Natural killer cell treated with Interleukin-12 subunit alpha and Interleukin-12 subunit beta and Interleukin-15 and Interleukin-18, amount 100 ng/mL, for 72 hours (primary cell): ENCODE results near the gene A2ML1. TPM values are rescaled to one million over a fixed set of nuclear protein-coding genes. Genes with fewer than 3 reads are reported as not detected.

Experiments
- ATAC-seq, 2 donors: fragments of 150-1000 bp; cut with Tn5 transposase in 1 of 2; sonication (Bioruptor Pico), chemical (Tn5 transposase) in 1 of 2; 2 replicates each; pipeline ENCODE4 v1.10.0; 2021
- DNase-seq: peaks from one replicate; pipeline ENCODE4 v3.0.0; 2022; ENCODE audit warnings: low spot score
- H3K27ac Mint-ChIP-seq, 2 donors: 1 replicate in 1 of 2; 2 replicates in 1 of 2; pipeline ENCODE4 v1.8.0; 2022; ENCODE audit warnings: mixed read lengths in 2 of 2, mild to moderate bottlenecking in 1 of 2, moderate library complexity in 1 of 2
- H3K27me3 Mint-ChIP-seq, 2 donors: 1 replicate in 1 of 2; 2 replicates in 1 of 2; pipeline ENCODE4 v1.8.0; 2022; ENCODE audit warnings: mixed read lengths in 2 of 2
- H3K36me3 Mint-ChIP-seq: one replicate; pipeline ENCODE4 v1.8.0; 2022; ENCODE audit warnings: mixed read lengths
- H3K4me1 Mint-ChIP-seq, 2 donors: 1 replicate in 1 of 2; 2 replicates in 1 of 2; pipeline ENCODE4 v1.8.0; 2022; ENCODE audit warnings: low read depth in 2 of 2, mixed read lengths in 2 of 2, mild to moderate bottlenecking in 1 of 2
- H3K4me3 Mint-ChIP-seq: one replicate; pipeline ENCODE4 v1.8.0; 2022; ENCODE audit warnings: mixed read lengths
- H3K9me3 Mint-ChIP-seq: 2 replicates; pipeline ENCODE4 v1.8.0; 2022; ENCODE audit warnings: mixed read lengths
- total RNA-seq, 2 donors: library from RNA; stranded (reverse); gene quantifications; one replicate each; pipeline ENCODE4 v1.2.3, GENCODE V29; 2022

A2ML1 gene
- total RNA-seq, 2 donors from 2014 or later: not detected

GRCh38 chr12:8827551-8828256 lies 5.3 kb downstream of the A2ML1 start:
- Mint-ChIP-seq H3K4me1 (no peaks in the 10 kb centered on the region), H3K9me3 (no peaks in the 10 kb centered on the region), H3K27me3 (peaks cover 20 to 50% of the 10 kb centered on the region in 2 donors), H3K36me3 (no peaks in the 10 kb centered on the region), H3K4me3 (no peak overlapping the region), H3K27ac (no peak overlapping the region)
- no peak for ATAC-seq
- no peak for DNase-seq

GRCh38 chr12:8828257-8829124 lies 6.1 kb downstream of the A2ML1 start:
- Mint-ChIP-seq H3K9me3 (no peaks in the 10 kb centered on the region), H3K4me1 (no peaks in the 10 kb centered on the region), H3K27ac (no peak overlapping the region), H3K27me3 (peaks cover 18 to 43% of the 10 kb centered on the region in 2 donors), H3K36me3 (no peaks in the 10 kb centered on the region), H3K4me3 (no peak overlapping the region)
- ATAC-seq (no peak), DNase-seq (no peak)

DNA sequence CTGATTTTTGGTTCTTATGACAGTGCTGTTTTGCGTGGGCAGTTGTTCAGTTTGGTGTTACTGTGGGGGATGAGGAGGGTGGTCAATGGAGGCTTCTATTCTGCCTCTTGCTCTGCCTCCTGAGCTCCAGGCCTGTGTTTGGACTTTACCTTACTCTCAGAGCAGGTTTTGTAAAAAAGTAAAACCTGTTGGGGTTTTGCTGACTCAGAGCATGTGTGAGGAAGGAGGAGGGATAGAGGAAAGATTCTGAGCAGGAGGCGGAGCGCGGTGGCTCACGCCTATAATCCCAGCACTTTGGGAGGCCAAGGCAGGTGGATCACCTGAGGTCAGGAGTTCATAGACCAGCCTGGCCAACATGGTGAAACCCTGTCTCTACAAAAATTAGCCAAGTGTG lies 6.7 kb downstream of the A2ML1 start:
- DNase-seq (no peak), ATAC-seq (no peak)
- Mint-ChIP-seq H3K4me1 (no peaks in the 10 kb centered on the region), H3K27me3 (peaks cover 13 to 36% of the 10 kb centered on the region in 2 donors), H3K36me3 (no peaks in the 10 kb centered on the region), H3K27ac (no peak overlapping the region), H3K4me3 (no peak overlapping the region), H3K9me3 (no peaks in the 10 kb centered on the region)

DNA sequence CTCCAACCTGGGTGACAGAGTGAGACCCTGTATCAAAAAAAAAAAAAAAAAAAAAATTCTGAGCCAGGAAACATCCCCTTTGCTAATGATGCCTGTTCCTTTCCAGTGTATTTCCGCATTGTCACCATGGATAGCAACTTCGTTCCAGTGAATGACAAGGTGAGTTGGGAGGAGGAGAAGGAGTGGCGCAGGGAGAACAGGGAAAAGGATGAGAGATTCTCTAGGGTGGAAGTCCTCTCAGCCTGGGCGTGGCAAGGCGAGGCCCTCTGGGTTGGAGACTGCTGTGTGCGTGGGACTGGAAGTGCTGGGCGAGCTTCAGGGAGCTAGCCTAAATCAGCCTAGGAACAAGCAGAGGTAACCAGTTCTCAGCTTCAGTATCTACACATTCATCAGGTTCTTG lies 7.2 kb downstream of the A2ML1 start:
- Mint-ChIP-seq H3K4me1 (no peaks in the 10 kb centered on the region), H3K9me3 (no peaks in the 10 kb centered on the region), H3K27ac (no peak overlapping the region), H3K36me3 (no peaks in the 10 kb centered on the region), H3K27me3 (peaks cover 12 to 33% of the 10 kb centered on the region in 2 donors), H3K4me3 (no peak overlapping the region)
- DNase-seq (no peak), ATAC-seq (no peak)

DNA sequence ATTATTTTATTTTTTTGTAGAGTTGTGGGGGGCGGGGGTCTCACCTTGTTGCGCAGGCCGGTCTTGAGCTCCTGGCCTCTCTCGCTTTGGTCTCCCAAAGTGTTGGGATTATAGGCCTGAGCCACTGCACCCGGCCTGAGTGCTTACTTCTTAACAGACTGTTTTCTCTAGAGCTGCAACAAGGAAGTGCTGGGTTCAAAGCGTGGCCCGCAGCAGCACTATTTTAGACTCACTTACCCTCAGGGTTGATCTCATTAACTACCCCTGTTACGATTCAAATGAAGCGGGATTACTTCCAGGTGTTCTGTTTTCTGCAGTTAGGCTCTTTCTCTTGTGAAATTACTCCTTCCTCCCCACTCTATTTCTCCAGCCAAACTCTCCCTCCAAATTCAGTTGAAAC lies 8.7 kb downstream of the A2ML1 start:
- Mint-ChIP-seq H3K9me3 (no peaks in the 10 kb centered on the region), H3K27ac (no peak overlapping the region), H3K4me1 (no peaks in the 10 kb centered on the region), H3K36me3 (no peaks in the 10 kb centered on the region), H3K27me3 (peaks cover 16 to 28% of the 10 kb centered on the region in 2 donors), H3K4me3 (no peak overlapping the region)
- DNase-seq (no peak), ATAC-seq (no peak)

GRCh38 chr12:8832500-8832899 lies 10.1 kb downstream of the A2ML1 start:
- no peaks in the 10 kb centered on the region for H3K9me3 Mint-ChIP-seq

DNA sequence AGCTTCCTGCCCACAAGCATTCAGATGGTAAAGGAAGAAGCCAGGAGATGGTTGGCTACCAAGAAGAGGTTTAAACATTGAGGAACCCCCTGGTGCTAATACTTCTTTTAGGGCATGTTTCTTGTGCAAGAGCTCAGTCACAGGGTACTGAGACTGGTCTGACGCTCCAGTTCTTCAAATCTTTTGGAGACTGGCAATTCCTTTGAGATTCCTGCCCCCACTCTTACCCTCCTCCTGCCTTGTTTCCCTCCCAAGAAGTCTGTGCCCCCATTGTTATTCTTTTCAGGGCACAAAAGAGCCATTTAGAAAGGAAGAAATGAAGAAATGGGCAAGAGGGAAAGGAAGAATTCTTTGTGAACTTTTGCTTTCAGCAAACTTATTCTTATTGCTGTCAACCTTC lies 11.8 kb downstream of the A2ML1 start:
- Mint-ChIP-seq H3K27ac (no peak overlapping the region), H3K9me3 (no peaks in the 10 kb centered on the region), H3K27me3 (peaks cover 9 to 12% of the 10 kb centered on the region in 2 donors), H3K36me3 (no peaks in the 10 kb centered on the region), H3K4me3 (no peak overlapping the region), H3K4me1 (no peaks in the 10 kb centered on the region)
- no peak for DNase-seq
- ATAC-seq: no peak

More at GRCh38 chr12:8832500-8832899, 10.1 kb downstream of the A2ML1 start:
- Mint-ChIP-seq H3K36me3 (no peaks in the 10 kb centered on the region), H3K4me3 (no peak overlapping the region), H3K27ac (no peak overlapping the region), H3K4me1 (no peaks in the 10 kb centered on the region), H3K27me3 (peaks cover 16 to 18% of the 10 kb centered on the region in 2 donors)
- no peak for DNase-seq
- ATAC-seq: no peak

DNA sequence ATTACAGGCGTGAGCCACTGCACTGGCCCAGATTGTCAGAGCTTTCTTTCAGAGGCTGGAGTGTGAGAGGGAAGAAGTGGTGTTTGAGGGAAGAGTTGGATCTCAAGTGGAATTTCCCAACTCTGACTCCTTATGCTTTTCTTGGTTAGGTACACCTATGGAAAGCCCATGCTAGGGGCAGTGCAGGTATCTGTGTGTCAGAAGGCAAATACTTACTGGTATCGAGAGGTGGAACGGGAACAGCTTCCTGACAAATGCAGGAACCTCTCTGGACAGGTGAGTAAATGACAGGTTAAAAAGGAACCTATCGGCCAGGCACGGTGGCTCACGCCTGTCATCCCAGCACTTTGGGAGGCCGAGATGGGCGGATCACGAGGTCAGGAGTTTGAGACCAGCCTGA lies 14.9 kb downstream of the A2ML1 start:
- no peak overlapping the region for H3K4me3 Mint-ChIP-seq
- no peaks in the 10 kb centered on the region for H3K36me3 Mint-ChIP-seq
- no peaks in the 10 kb centered on the region for H3K4me1 Mint-ChIP-seq
- ATAC-seq: no peak
- no peak for DNase-seq
- H3K9me3 Mint-ChIP-seq: no peaks in the 10 kb centered on the region
- peaks cover 9 to 15% of the 10 kb centered on the region in 2 donors for H3K27me3 Mint-ChIP-seq
- no peak overlapping the region for H3K27ac Mint-ChIP-seq

- H3K27me3 Mint-ChIP-seq: peaks cover 7 to 18% of the 10 kb centered on the region in 2 donors
- no peak overlapping the region for H3K27ac Mint-ChIP-seq
- no peaks in the 10 kb centered on the region for H3K4me1 Mint-ChIP-seq
- DNase-seq (no peak), ATAC-seq (no peak)
- no peak overlapping the region for H3K4me3 Mint-ChIP-seq
- no peaks in the 10 kb centered on the region for H3K36me3 Mint-ChIP-seq
- H3K9me3 Mint-ChIP-seq: no peaks in the 10 kb centered on the region
Observed at GRCh38 chr12:8840321-8840720, 17.9 kb downstream of the A2ML1 start.

- Mint-ChIP-seq H3K4me3 (no peak overlapping the region), H3K36me3 (no peaks in the 10 kb centered on the region), H3K27ac (no peak overlapping the region), H3K27me3 (peaks cover 7 to 17% of the 10 kb centered on the region in 2 donors), H3K4me1 (no peaks in the 10 kb centered on the region), H3K9me3 (no peaks in the 10 kb centered on the region)
- ATAC-seq (no peak), DNase-seq (no peak)
Observed at GRCh38 chr12:8840938-8841633, 18.7 kb downstream of the A2ML1 start.

GRCh38 chr12:8841778-8842177 lies 19.4 kb downstream of the A2ML1 start:
- Mint-ChIP-seq H3K27ac (no peak overlapping the region), H3K9me3 (no peaks in the 10 kb centered on the region), H3K4me3 (no peak overlapping the region), H3K4me1 (no peaks in the 10 kb centered on the region), H3K36me3 (no peaks in the 10 kb centered on the region), H3K27me3 (peaks cover 7 to 14% of the 10 kb centered on the region in 2 donors)
- ATAC-seq (no peak), DNase-seq (no peak)

DNA sequence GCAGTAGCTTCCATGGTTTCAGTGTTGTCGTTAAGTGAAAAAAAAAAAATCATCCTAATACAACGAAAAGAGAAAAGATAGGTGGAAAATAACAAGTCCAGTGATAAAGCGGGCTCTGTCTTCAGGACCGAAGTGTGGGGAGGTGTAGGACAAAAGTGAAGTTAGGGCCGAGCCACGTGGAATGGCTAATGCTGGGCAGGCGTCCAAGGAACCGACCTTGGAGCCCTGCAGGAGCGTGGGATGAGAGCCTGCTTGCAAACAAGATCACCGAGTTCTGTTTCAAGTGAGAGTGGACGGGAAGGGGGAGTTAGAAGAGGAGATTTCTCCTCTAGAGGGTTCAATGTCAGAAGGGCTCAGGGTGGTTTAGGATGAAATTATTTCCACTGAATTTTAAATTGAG lies 22.2 kb downstream of the A2ML1 start:
- no peaks in the 10 kb centered on the region for H3K36me3 Mint-ChIP-seq

GRCh38 chr12:8846305-8846704 lies 23.9 kb downstream of the A2ML1 start:
- no peak for ATAC-seq
- H3K27me3 Mint-ChIP-seq: peaks cover 7 to 17% of the 10 kb centered on the region in 2 donors
- no peak overlapping the region for H3K4me3 Mint-ChIP-seq
- no peak for DNase-seq
- no peaks in the 10 kb centered on the region for H3K36me3 Mint-ChIP-seq
- H3K27ac Mint-ChIP-seq: no peak overlapping the region
- no peaks in the 10 kb centered on the region for H3K9me3 Mint-ChIP-seq
- no peaks in the 10 kb centered on the region for H3K4me1 Mint-ChIP-seq

More for the DNA sequence above, 22.2 kb downstream of the A2ML1 start:
- Mint-ChIP-seq H3K9me3 (no peaks in the 10 kb centered on the region), H3K4me1 (no peaks in the 10 kb centered on the region), H3K4me3 (no peak overlapping the region), H3K27ac (no peak overlapping the region), H3K27me3 (peaks cover 7 to 17% of the 10 kb centered on the region in 2 donors)
- DNase-seq: no peak
- no peak for ATAC-seq

GRCh38 chr12:8847435-8847834 lies 25.0 kb downstream of the A2ML1 start:
- peaks cover 7 to 14% of the 10 kb centered on the region in 2 donors for H3K27me3 Mint-ChIP-seq
- DNase-seq (no peak), ATAC-seq (no peak)
- H3K36me3 Mint-ChIP-seq: no peaks in the 10 kb centered on the region
- H3K4me1 Mint-ChIP-seq: no peaks in the 10 kb centered on the region
- H3K27ac Mint-ChIP-seq: no peak overlapping the region
- H3K4me3 Mint-ChIP-seq: no peak overlapping the region
- H3K9me3 Mint-ChIP-seq: no peaks in the 10 kb centered on the region
